NB4 (cell line): ENCODE measurements around the gene OCRL.

Experiments used
- MAX ChIP-seq: IDR thresholded peaks from 2 replicates; pipeline ENCODE4 v1.6.1; 2011; ENCODE audit warnings: low read depth, low read length
- POLR2A ChIP-seq: IDR thresholded peaks from 2 replicates; pipeline ENCODE4 v1.6.1; 2011; ENCODE audit warnings: mild to moderate bottlenecking; ENCODE audit not compliant: insufficient read length; ENCODE audit errors: extremely low read depth
- TF ChIP-seq, protein P1 (sequence below): IDR thresholded peaks from one replicate; pipeline ENCODE4 v1.5.1; 2012; ENCODE audit warnings: low read depth, low read length

DNA sequence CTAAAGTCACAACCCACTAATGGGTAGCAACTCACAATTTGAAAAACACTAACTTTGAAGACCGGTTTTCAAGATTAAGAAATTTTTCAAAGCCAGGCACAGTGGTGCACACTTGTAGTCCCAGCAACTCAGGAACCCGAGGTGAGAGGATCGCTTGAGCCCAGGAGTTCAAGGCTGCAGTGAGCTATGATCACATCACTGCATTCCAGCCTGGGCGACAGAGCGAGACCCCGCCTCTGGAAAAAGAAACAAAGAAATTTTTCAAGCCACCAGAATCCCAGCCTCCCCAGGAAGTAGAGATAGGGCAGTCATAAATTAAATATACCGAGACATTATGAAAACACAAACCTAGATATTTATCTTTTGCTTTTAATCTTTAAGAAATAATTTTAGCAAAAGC is 29.7 kb upstream of the OCRL start:
- no peak for TF ChIP-seq POLR2A
- TF ChIP-seq, protein P1, sequence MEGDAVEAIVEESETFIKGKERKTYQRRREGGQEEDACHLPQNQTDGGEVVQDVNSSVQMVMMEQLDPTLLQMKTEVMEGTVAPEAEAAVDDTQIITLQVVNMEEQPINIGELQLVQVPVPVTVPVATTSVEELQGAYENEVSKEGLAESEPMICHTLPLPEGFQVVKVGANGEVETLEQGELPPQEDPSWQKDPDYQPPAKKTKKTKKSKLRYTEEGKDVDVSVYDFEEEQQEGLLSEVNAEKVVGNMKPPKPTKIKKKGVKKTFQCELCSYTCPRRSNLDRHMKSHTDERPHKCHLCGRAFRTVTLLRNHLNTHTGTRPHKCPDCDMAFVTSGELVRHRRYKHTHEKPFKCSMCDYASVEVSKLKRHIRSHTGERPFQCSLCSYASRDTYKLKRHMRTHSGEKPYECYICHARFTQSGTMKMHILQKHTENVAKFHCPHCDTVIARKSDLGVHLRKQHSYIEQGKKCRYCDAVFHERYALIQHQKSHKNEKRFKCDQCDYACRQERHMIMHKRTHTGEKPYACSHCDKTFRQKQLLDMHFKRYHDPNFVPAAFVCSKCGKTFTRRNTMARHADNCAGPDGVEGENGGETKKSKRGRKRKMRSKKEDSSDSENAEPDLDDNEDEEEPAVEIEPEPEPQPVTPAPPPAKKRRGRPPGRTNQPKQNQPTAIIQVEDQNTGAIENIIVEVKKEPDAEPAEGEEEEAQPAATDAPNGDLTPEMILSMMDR = no peak
- TF ChIP-seq MAX = no peak
